Myocyte (in vitro differentiated cells): Measurements from ENCODE around the gene C19orf85. TPM values are rescaled to one million over a fixed set of nuclear protein-coding genes. Genes with fewer than 3 reads are reported as not detected.
"Not testable (repeated sequence)": the region's sequence is repeated elsewhere in the genome, so short reads cannot be mapped to it uniquely, and the experiment has no call there.

Experiments
- DNase-seq: peaks from one replicate; pipeline ENCODE4 v3.0.0-alpha.2; 2012; ENCODE audit warnings: low read depth
- total RNA-seq: library from RNA; depleted of rRNA; stranded (reverse); fragments of >200 nt; gene quantifications from 2 replicates; pipeline ENCODE4 v1.2.3, GENCODE V29; 2014

The C19orf85 gene
- total RNA-seq, 1 donor from 2014 or later, result not detected

DNA sequence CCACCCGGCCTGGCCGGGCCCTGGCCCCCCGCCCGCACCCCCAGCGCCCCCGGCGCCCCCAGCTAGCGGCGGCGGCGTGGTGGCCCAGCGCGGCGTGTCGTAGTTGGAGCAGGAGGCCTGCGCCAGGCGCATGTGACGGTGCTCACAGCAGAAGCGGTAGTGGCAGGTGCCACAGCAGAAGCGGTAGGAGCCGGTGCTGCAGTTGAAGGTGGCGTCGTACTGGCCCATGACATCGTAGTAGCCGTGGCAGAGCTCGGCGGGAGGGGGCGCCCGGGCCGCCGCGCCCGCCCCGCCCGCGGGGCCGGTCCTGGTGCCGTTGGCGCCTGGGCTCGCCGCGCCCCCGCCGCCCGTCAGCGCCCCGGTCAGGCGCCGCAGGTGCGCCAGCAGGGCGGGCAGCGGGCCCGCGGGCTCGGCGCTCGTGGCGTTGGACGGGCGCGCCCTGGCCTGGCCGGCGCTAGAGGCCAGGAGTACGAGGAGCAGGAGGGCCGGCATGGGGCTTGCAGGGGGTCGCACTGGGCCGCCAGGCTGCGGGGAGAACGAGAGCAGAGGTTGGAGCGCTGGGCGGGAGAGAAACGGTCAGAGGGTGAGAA is 22.1 kb downstream of the C19orf85 start:
- no peak for DNase-seq

DNA sequence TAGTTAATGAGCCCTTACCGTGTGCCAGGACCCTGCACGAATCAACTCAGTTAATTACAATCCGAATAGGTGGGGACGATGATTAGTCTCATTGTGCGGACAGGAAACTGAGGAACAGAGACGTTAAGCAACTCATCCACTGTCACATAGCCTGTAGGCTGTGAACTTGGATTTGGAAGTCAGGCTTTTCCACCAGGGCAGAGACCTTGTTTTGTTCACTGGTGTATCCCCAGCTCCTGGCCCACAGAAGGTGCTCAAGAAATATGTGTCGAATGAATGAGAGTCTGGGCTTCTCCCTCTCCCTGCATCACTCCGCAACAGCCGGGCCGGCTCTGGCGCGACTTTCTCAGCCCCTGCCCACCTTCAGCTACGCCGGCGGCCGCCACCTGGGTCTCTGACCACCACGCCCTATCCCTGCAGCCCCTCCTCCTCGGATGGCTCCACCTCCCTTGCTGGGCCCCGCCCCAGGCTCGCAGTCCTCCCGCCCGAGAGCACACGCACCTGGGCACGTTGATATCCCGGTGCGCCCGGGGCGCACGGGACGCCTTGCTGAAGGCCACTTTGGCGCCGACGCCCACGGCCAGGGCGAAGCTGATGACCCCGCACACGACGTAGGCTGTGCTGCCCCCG is 22.7 kb downstream of the C19orf85 start:
- no peak for DNase-seq

DNA sequence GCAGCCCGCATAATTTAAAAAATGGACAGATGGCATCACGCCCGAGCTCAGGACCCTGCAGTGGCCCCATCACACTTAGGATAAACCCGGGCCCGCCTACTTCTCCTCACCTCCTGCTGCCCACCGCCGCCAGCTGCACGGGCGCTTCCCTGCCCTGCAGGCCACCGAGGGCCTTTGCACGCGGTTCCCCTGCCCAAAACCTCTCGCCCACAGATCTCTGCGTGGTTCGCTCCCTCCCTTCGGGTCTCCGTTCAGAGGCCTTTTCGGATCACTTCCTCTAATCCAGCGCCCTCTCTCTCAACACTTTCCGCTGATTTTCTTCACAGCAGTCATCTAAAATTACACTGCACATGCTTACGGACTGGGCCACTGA is 23.2 kb downstream of the C19orf85 start:
- no peak for DNase-seq

DNA sequence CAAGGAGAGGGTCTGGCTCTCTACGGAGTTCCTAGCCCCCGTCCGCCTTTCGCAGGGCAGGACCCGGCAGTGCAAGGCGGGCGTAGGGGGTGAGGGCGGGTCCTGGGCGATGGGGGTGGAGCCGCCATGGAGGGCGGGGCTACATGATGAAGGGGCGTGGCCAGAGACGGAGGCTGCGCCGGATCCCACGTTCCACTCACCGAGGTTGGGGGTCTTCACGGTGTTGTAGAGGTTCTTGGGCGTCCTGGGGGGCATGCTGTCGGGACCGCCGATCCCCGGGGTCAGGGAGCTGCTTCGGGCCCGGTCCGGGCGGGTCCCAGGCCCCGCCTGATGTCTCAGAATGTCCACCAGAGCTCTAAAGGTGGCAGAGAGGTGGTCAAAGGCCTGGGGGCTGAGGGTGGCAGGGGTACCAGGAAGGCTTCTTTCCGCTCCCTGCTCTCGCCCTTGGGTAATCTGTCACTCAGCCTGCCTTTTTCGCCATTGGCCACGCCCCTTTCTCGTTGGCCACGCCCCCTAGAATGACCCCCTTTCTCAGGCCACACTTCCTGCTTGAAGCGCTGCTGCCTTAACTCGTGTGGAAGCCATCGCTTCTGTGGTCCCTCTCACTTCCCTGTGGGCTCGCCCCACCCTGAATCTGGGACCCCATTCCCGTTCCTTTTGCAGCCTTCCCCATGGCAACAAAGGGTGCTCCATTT is 24.0 kb downstream of the C19orf85 start:
- no peak for DNase-seq

DNA sequence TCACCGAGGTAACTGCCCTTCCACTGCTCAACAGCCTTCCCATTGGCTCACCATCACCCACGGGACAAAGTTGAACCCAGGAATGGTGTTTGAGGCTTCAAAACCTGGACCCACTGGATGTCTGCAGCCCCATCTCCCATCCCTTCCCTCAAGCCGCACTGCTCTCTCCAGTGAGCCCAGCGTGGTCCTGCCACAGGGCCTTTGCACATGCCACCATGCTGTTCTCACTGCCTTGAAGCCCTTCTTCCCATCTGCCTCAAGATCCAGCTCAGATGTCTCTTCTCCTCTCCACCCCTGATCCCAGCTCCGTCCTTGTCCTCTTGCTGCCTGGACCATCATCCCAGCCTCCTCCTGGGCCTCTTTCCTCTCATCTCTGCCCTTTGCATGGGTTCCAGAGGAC is 25.5 kb downstream of the C19orf85 start:
- no peak for DNase-seq

DNA sequence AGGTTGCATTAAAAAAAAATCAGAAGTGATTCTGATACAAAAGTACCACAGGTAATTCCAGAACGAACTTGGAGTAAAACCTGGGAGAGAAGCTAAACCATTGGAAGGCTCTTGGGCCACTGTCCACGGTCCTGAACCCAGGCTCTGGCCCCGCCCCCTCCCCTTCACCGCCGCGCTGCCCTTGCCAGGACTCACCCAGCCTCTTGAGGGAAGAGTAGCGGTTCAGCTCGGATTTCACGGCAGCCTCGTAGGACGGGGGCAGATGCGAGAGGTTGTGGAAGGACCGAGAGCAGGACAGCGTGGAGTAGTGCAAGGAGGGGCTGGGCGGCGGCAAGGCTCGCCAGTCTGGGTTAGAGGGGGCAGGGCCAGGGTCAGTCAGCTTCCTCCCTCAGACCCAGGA is 27.1 kb downstream of the C19orf85 start:
- DNase-seq, result peak; percentile 83

DNA sequence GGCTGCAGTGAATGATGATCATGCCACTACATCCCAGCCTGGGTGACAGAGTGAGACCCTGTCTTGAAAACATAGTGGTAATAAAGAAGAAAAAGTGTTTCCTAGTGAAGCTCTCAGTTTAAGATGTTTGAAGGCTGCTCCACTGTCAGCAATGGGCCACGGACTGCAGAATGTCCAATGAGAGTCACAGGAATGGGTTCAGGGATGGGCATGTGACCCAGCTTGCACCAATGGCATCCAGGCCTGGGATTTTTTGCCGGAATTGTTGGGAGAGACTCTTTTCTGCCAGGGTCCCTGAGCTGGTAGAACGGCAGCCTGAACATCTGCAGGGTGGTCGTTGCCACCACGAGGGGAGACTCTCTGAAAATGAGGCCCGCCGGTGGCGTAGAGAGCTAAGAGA is 27.7 kb downstream of the C19orf85 start:
- DNase-seq, result no peak

DNA sequence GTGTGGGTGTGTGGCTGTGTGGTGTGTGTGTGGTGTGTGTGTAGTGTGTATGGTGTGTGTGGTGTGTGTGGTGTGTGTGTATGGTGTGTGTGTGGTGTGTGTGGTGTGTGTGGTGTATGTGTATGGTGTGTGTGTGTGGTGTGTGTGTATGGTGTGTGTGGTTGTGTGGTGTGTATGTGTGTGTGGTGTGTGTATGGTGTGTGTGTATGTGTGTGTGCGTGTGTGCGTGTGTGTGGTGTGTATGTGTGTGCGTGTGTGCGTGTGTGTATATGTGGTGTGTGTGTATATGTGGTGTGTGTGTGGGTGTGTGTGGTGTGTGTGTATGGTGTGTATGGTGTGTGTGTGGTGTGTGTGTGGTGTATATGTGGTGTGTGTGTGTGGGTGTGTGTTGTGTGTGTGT is 29.5 kb downstream of the C19orf85 start:
- DNase-seq, result no peak

DNA sequence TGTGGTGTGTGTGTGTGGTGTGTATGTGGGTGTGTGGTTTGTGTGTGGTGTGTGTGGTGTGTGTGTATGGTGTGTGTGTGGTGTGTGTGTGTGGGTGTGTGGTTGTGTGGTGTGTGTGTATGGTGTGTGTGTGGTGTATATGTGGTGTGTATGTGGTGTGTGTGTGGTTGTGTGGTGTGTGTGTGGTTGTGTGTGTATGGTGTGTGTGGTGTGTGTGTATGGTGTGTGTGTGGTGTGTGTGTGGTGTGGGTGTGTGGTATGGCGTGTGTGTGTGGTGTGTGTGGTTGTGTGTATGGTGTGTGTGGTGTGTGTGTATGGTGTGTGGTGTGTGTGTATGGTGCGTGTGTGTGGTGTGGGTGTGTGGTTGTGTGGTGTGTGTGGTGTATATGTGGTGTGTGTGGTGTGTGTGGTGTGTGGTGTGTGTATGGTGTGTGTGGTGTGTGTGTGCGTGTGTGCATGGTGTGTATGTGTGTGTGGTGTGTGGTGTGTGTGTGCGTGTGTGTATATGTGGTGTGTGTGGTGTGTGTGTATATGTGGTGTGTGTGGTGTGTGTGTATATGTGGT is 30.1 kb downstream of the C19orf85 start:
- no peak for DNase-seq

DNA sequence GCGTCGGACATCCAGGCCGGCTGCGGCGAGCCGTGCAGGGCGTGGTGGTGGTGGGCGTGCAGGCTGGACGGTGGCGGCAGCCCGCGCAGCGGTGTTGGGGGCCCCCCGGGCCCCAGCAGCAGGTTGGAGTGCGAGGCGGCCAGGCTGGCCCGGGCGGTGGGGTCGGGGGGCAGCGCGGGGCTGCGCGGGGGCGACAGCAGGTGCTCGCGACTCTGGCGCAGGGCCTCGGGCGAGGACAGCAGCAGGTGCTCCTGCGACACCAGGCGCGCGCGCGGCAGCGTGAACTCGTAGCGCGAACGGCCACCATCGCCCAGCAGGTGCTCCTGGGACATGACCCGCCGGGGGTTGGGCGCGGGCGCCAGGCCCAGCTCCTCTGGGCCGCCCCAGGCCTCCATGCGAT is 31.3 kb downstream of the C19orf85 start:
- no peak for DNase-seq

DNA sequence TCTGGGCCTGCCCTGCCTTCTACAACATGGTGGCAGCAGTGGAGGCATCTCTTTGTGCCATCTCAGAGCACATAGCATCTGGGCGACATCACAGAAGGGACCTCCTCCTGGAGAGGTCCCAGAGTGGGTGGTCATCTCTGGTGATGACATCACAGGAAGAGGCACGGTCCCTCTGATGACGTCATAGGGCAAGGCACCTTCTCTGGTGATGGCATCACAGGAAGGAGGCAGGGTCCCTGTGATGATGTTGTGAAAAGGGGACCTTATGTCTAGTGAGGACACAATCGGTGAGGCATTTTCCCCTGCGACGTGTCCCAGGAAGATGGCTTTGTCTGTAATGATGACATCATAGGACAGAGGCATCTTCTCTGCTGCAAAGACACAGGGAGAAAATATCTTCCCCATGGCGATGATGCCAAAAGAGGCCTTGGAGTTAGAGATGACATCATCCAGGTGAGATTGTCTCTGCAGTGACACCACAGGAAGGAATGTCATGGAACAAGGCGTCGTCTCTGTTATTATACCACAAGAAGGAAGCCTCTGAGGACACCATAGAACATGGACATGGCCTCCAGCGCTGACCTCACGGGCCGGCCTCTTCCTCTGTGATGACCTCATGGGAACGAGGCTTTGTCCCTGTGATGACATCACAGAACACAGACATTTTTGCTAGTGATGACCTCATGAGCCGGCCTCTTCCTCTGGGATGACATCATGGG is 32.2 kb downstream of the C19orf85 start:
- no peak for DNase-seq

DNA sequence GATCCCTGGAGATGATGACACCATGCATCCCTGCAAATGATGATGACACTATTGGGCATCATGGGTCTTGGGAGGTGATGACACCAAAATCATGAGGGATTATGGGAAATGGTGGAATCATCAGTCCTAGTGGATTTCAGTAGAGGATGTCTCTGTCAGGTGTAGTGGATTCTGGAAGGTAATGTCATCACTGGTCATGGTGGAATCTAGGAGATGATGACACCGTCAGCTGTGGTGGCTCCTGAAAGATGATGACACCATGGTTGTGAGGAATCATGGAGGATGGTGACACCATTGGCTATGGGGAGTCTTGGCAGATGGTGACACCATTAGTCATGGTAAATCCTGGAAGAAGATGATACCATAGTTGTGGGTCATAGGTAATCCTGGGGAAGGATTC is 33.4 kb downstream of the C19orf85 start:
- DNase-seq, result no peak

DNA sequence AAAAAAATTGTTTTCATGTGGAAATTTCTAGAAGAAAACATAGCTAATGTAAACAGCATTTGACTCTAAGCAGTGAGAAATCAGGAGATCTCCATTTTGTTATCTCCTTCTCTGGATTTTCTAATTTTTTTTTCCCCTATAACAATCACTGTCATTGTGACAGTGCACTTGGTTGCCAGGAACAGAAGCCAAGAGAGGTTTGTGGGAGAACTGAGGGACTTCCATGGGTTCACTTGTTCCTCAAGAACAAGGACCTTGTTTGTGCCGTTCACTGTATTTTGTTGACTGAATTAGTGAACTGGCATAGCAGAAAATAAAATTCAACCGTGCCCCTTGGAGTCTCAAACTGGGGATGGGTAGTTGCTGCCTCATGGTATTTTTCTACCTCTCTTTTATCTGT is 38.5 kb downstream of the C19orf85 start:
- DNase-seq, result no peak

DNA sequence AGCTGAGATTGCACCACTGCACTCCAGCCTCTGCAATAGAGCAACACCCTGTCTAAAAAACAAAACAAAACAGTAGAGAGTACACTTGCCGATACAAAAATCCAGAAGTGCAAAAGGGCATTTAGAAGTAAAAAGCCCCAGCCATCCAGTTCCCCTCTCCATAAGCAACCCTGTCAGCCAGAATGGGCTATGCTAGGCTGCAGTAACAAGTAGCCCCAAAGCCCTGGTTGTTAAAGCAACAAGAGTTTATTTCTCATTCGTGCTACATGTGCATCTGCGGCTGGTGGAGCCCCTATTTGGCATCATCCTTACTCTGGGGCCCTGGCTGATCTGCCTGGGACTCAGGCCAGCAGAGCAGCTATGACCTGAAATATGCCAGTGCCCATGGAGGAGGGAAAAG is 40.0 kb downstream of the C19orf85 start:
- no peak for DNase-seq

DNA sequence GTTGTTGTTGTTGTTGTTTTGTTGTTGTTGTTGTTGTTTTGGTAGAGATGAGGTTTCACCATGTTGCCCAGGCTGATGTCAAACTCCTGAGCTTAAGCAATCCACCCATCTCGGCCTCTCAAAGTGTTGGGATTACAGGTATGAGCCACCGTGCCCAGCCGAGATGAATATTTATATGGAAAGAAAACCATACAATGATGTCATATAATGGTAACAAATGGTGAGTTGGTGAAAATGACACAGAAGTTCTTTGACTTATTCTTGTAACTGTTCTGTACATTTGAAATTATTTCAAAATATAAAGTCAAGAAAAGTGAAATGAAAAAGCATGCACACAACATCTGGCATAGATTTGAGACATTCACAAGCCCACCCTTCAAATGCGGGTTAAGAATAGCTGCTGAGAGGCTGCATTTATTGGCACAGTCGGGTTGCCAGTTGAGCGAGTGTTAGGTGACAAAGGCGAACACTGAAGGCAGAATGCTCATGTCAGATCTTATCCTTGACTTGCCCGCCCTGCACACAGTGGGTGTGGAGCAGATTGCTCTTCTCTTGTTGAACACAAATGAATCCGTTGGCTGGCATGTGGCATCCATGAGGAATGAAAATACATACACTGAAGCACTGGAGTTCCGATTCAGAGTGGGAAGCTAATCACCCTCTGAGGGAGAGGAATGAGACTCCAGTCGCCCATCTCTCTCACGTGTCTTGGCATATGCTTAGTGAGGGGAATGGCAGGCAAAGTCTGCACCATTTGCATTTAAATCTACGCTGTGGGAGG is 41.1 kb downstream of the C19orf85 start:
- DNase-seq, result no peak

DNA sequence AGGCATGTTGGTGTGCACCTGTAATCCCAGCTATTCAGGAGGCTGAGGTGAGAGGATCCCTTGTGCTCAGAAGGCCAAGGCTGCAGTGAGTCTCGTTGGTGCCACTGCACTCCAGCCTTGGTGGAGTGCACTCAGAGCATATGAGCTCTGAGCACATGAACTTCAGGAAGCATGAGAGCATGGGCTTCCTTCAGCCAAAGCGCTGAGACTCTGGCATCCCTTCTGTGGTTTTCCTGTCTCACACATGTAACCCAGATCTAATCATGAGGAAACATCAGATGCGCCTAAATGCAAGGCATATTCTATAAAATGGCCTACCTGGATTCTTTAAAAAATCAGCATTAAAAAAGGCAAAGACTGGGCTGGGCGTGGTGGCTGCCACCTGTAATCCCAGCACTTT is 43.3 kb downstream of the C19orf85 start:
- DNase-seq, result not testable (repeated sequence)

DNA sequence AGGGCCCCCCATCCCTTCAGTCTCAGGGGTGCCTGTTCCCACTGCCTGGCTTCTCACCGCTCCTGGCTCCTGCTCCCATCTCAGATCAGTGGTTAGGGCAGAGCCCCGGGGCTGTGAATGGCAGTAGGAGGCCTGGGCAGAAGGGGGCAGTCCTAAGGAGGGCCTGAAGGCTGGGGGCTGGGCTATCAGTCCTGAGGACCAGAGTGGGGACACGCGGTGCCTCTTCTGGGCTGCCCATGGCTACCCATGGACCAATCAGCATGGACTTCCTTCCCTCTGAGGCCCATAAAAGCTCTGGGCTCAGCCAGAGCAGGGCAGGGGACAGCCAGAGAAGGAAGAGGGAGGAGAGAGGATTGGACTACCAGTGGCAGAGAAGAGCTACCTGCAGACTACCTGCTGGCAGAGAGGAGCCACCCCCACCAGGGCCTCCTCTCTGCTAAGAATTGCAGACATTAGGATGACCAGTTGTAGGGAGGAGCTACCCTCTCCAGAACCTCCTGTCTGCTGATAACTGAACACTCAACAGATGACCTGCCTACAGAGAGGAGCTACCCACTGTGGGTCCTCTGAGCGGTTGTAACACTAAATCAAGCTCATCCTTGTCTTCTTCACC is 44.8 kb downstream of the C19orf85 start:
- no peak for DNase-seq

DNA sequence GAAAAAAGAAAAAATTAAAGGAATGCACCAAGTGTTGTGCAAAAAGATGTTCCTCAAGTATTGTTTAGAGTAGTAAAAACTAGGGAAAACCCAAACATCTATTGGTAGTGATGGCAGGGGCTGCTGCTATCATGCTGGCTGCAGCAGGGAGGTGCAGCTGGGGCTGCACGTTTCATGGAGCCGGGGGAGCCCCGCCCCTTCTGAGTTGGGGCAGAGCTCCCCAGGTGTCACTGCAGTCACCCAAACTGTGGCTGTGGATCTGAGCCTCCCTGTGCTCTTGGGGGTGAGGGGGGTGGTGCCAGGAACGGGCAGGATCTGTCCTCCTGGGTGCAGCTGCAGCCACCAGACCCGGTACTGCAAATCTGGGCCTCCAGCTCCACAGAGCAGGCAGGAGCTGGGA is 45.4 kb downstream of the C19orf85 start:
- DNase-seq, result no peak

DNA sequence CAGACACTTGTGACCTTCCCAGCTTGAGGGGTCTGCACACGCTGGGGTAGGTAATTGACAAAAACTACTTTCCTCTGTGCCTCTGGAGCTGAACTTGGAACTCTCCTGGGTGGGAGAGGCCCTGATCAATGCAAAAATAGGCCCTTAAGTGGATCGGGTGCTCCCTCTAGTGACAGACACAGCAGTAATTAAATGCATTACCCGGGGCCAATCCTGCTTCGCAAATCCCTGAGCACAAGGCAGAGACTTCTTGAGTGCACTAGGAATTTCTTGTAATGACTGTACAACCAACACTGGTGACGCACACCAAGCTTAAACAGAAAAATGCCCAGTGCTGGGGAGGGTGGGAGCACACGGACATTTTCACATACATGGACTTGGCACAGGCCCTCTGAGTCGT is 46.4 kb downstream of the C19orf85 start:
- peak; percentile 77 for DNase-seq
